Ectodermal cell (in vitro differentiated cells): ENCODE data around the gene HSP90AB1.

Experiments used
- H3K27ac ChIP-seq: 2 replicates; pipeline ENCODE4 v1.7.0; 2013; ENCODE audit warnings: mild to moderate bottlenecking, low read depth, low read length; ENCODE audit not compliant: insufficient read depth, poor library complexity, severe bottlenecking
- H3K27me3 ChIP-seq: 2 replicates; pipeline ENCODE4 v1.7.0; 2013; ENCODE audit warnings: mild to moderate bottlenecking, low read length; ENCODE audit not compliant: insufficient read depth, control insufficient read depth, poor library complexity, severe bottlenecking
- H3K36me3 ChIP-seq: one replicate; pipeline ENCODE4 v1.7.0; 2013; ENCODE audit warnings: low read length; ENCODE audit not compliant: control insufficient read depth, insufficient read depth
- H3K4me1 ChIP-seq: one replicate; pipeline ENCODE4 v1.7.0; 2013; ENCODE audit warnings: low read length; ENCODE audit not compliant: control insufficient read depth, insufficient read depth
- H3K4me3 ChIP-seq: 2 replicates; pipeline ENCODE4 v1.7.0; 2013; ENCODE audit warnings: low read depth, low read length, control low read depth; ENCODE audit not compliant: insufficient read depth
- H3K9me3 ChIP-seq: 2 replicates; pipeline ENCODE4 v1.7.0; 2013; ENCODE audit warnings: mild to moderate bottlenecking, low read length, moderate library complexity; ENCODE audit not compliant: control insufficient read depth
- WGBS, 2 experiments: methylation state at CpG; one replicate each; pipeline ENCODE4 v1.1.7; 2013; ENCODE audit warnings: missing lambda C conversion rate in 2 of 2; 5-methylcytosine and 5-hydroxymethylcytosine counted together

HSP90AB1 gene

GRCh38 chr6:44222486-44223318 lies 24.2 kb upstream of the HSP90AB1 start:
- H3K36me3 ChIP-seq = no peaks in the 10 kb centered on the region
- H3K4me1 ChIP-seq = peaks cover 55% of the 10 kb centered on the region
- WGBS, 2 experiments = 6 to 9% methylated on average over 26 of the region's 26 CpGs
- no peaks in the 10 kb centered on the region for H3K9me3 ChIP-seq
- no peak overlapping the region for H3K27ac ChIP-seq
- H3K27me3 ChIP-seq = no peaks in the 10 kb centered on the region
- H3K4me3 ChIP-seq = peak overlapping the region; percentile 54

DNA sequence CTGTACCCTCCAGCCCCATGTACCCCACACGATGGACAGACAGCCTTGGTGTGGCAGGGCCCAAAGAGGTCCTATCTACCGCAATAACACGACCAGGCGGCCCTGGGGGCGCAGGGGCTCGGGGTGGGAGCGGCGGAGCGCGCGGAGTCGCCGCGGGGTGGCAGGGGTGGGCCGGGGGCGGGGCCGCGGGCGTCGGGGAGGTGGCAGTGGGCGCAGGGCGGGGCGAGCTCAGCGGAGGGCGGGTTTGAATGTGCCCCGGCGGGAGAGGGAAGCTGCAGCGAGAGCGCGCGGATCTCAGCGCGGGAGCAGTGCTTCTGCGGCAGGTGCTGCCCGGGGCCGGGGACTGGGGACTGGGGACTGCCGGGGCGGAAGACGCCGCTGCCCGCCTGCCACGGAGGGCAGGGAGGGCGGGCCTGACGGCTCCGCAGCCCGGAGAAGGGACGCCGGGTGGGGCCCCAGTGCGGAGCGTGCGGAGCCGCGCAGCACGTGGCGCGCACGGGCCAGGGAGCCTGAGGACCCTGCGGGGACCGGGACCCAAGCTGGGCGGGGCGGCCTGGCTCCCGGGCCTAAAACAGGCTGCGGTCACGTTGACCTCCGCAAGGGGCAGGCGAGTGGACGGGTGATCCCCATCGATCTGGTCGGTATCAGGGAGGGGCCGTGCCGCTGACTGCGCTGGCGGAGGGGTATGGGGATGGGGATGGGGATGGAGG lies 23.4 kb upstream of the HSP90AB1 start, which contains the start of gene SLC29A1:
Gene SLC29A1 (plus strand): TSS at position 277 of the 710 bp plus-strand sequence. CDS start 3,719 bp downstream, outside the sequence.
- peaks cover 48% of the 10 kb centered on the region for H3K4me1 ChIP-seq
- WGBS, 2 experiments = 0% methylated on average over 73 of the region's 73 CpGs
- H3K27ac ChIP-seq = no peak within 1 kb of the TSS
- H3K4me3 ChIP-seq = peak within 1 kb of the TSS; percentile 54
- no peaks in the 10 kb centered on the region for H3K36me3 ChIP-seq
- H3K9me3 ChIP-seq = no peaks in the 10 kb centered on the region
- no peaks in the 10 kb centered on the region for H3K27me3 ChIP-seq

GRCh38 chr6:44224029-44224964 lies 22.6 kb upstream of the HSP90AB1 start:
- Histone ChIP-seq H3K4me1 (peaks cover 46% of the 10 kb centered on the region), H3K4me3 (peak overlapping the region; percentile 54), H3K27me3 (no peaks in the 10 kb centered on the region), H3K36me3 (no peaks in the 10 kb centered on the region), H3K9me3 (no peaks in the 10 kb centered on the region), H3K27ac (no peak overlapping the region)
- WGBS, 2 experiments = 7 to 8% methylated on average over 18 of the region's 18 CpGs

- WGBS, 2 experiments = 93 to 94% methylated on average over 4 of the region's 4 CpGs
- Histone ChIP-seq H3K36me3 (no peaks in the 10 kb centered on the region), H3K9me3 (no peaks in the 10 kb centered on the region), H3K27me3 (no peaks in the 10 kb centered on the region), H3K4me3 (peak overlapping the region; percentile 54), H3K4me1 (peaks cover 46% of the 10 kb centered on the region), H3K27ac (no peak overlapping the region)
Measured at GRCh38 chr6:44224965-44225305, 22.0 kb upstream of the HSP90AB1 start.

DNA sequence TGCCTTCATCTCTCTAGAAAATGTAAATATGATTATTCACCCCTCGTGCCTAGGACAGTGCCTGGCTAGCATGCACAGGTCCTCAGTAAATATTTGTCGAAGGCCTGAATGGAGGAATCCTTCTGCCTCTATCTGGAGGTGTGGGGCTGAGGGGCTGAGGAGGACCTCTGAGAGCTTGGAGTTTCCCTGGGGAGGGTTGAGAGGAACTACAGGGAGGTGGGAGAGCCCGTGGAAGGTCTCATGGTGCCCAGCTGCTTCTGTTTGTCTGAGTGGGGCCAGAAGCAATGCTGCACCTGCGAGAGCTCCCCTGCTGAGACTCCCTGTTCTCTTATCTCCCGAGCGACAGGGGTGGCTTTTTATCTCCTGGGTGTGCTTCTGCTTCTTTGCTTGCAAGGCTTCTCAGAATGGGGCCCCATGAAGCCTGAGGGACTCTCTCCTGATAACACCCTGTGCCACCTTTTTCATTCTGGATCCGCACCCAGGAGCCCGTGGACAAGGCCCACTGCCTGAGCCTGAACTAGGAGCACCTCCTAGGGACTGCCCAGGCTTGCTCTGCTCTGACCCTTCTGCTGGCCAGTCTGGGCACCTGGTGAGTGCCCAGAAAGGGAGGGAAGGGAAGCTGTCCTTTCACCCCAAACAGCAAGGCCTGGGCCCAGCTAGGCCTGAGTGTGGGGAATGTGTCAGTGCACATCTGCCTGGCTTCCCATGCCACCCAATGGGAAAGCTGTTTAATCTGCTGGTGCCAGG lies 21.1 kb upstream of the HSP90AB1 start:
- peaks cover 46% of the 10 kb centered on the region for H3K4me1 ChIP-seq
- no peak overlapping the region for H3K27ac ChIP-seq
- no peak overlapping the region for H3K4me3 ChIP-seq
- no peaks in the 10 kb centered on the region for H3K9me3 ChIP-seq
- 72 to 73% methylated on average over 8 of the region's 8 CpGs for WGBS, 2 experiments
- H3K36me3 ChIP-seq = no peaks in the 10 kb centered on the region
- H3K27me3 ChIP-seq = no peaks in the 10 kb centered on the region

DNA sequence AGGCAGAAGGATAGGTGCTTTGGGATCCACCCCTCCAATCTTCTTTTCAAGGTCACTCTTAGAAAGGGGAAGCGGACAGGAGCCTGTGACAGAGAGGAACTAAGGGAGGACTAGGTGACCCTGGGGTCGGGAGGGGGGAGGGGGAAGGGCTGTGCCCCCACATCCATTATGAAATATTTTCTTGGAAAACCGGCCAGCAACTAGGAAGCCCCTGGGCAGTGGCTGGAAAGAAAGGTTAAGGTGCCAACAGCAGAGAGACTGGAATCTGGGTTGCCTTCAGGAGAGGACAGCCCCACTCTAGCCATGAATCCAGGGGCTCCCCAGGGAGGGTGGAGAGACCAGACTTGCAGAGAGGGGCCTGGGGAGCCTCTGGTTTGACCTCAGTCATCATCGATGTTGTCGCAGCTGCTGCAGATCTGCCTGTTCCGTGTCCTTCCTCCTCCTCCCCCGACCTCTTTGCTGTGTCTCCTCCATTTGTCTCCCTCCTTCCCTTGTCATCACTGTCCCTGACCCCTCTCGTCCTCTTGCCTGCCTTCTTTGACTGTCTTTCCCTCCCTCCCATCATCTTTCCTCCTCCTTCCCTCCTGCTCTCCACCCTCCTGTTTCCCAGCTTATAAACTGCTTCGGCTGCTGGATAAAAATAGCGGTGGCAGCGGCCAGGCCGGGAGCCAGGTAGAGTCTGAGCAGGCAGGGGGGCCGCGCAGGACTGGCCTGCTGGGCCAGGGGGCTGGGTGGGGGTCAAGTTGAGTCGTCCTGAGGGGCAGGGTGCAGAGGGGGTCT lies 20.3 kb upstream of the HSP90AB1 start:
- no peaks in the 10 kb centered on the region for H3K27me3 ChIP-seq
- H3K27ac ChIP-seq = no peak overlapping the region
- no peaks in the 10 kb centered on the region for H3K36me3 ChIP-seq
- peaks cover 45% of the 10 kb centered on the region for H3K4me1 ChIP-seq
- no peaks in the 10 kb centered on the region for H3K9me3 ChIP-seq
- no peak overlapping the region for H3K4me3 ChIP-seq
- WGBS, 2 experiments = 59 to 68% methylated on average over 15 of the region's 15 CpGs

DNA sequence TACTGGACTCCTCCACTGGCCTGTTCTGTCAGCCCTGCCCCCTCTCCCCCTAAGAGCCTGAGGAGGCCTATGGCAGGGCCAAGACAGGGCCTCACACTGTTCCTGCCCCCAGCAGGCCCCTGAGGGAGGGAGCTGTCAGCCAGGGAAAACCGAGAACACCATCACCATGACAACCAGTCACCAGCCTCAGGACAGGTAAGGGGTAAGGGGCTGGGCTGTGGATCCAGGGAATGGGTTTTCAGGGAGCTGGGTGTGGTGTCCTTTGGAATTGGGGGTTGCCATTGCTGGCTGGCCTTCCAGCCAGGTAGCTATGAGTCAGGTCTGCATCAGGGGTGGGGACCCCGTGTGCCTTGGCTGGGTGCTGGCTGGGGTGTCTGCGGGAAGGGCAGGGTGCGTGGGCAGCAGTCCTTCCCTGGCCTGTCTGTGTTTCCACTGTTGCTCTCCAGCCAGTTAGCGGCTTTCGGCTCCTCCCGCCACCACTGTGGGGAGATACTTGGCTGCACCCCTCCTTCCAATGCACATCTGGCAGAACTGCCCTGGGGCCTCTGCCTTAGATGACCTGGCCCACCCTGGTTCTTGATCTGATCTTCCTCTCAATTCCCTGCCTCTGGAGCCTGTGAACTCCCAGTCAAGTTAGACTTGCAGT lies 19.6 kb upstream of the HSP90AB1 start:
- H3K27me3 ChIP-seq = no peaks in the 10 kb centered on the region
- H3K4me1 ChIP-seq = peaks cover 41% of the 10 kb centered on the region
- no peaks in the 10 kb centered on the region for H3K9me3 ChIP-seq
- no peak overlapping the region for H3K27ac ChIP-seq
- no peaks in the 10 kb centered on the region for H3K36me3 ChIP-seq
- no peak overlapping the region for H3K4me3 ChIP-seq
- WGBS, 2 experiments = 79 to 83% methylated on average over 7 of the region's 7 CpGs

GRCh38 chr6:44228031-44228430 lies 18.9 kb upstream of the HSP90AB1 start:
- H3K36me3 ChIP-seq = peaks cover 6% of the 10 kb centered on the region
- no peaks in the 10 kb centered on the region for H3K27me3 ChIP-seq
- H3K27ac ChIP-seq = no peak overlapping the region
- peaks cover 33% of the 10 kb centered on the region for H3K4me1 ChIP-seq
- 74 to 80% methylated on average over 6 of the region's 6 CpGs for WGBS, 2 experiments
- H3K9me3 ChIP-seq = no peaks in the 10 kb centered on the region
- H3K4me3 ChIP-seq = no peak overlapping the region
